Diencephalon (tissue), 1 donor: ENCODE measurements around the gene WWOX. TPM values are rescaled to one million over a fixed set of nuclear protein-coding genes. Genes with fewer than 3 reads are reported as not detected.

Source experiments
- small RNA-seq: library from RNA; depleted of rRNA; stranded (forward); fragments of <200 nt; gene quantifications from one replicate; pipeline ENCODE3, GENCODE V24; 2014
- total RNA-seq: library from RNA; depleted of rRNA; stranded (reverse); fragments of >200 nt; gene quantifications from one replicate; pipeline ENCODE4 v1.2.3, GENCODE V29; 2014

The WWOX gene
- 20.8 TPM for total RNA-seq

DNA sequence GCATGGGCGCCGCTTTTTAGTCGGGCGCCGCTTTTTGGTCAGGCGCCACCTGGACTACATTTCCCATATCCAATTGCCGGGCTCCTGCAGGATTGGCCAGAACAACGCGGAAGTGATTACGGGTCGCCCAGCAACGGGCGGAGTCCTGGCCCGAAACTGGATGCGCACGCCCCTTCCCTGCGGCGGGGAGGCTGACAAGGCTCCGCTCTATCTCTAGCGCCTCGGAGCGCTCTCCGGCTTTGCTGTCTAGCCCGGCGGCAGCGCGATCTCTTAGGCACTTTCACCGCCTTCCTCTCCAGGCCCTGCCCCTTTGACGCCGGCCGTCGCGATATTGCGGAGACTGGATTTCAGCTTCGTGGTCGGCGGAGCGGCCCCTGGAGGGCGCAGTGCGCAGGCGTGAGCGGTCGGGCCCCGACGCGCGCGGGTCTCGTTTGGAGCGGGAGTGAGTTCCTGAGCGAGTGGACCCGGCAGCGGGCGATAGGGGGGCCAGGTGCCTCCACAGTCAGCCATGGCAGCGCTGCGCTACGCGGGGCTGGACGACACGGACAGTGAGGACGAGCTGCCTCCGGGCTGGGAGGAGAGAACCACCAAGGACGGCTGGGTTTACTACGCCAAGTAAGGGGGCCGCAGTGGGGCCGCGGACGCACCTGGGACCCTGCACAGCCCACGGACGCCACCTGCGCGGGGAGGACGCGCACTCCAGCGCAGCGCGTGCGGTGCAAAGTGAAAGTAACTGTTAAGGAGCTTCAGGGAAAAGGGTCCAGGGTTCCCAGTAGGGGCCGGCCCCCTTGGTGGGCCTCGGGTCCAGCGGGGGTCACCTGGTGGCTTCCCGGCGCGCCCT, at the start of gene WWOX:
Gene WWOX (plus strand): TSS at position 384 of the 841 bp plus-strand sequence.

Small RNA genes within 50 kb of the gene (small RNA-seq; reads per million reads assigned to genes)
- gene AC027279.3: not detected

Other genes starting within 250 kb of the WWOX start
- 0.23 TPM for gene CLEC3A, start 77.1 kb upstream of the WWOX start, total RNA-seq